Hematopoietic multipotent progenitor cell treated with erythropoietin and hydrocortisone succinate and interleukin-3 and kit ligand, for 8 days (in vitro differentiated cells): ENCODE results near the gene WNK3.
"Not testable (repeated sequence)": the region's sequence is repeated elsewhere in the genome, so short reads cannot be mapped to it uniquely, and the experiment has no call there.

ENCODE experiments used
- DNase-seq: peaks from one replicate; pipeline ENCODE4 v3.0.0-alpha.2; 2015

The WNK3 gene

DNA sequence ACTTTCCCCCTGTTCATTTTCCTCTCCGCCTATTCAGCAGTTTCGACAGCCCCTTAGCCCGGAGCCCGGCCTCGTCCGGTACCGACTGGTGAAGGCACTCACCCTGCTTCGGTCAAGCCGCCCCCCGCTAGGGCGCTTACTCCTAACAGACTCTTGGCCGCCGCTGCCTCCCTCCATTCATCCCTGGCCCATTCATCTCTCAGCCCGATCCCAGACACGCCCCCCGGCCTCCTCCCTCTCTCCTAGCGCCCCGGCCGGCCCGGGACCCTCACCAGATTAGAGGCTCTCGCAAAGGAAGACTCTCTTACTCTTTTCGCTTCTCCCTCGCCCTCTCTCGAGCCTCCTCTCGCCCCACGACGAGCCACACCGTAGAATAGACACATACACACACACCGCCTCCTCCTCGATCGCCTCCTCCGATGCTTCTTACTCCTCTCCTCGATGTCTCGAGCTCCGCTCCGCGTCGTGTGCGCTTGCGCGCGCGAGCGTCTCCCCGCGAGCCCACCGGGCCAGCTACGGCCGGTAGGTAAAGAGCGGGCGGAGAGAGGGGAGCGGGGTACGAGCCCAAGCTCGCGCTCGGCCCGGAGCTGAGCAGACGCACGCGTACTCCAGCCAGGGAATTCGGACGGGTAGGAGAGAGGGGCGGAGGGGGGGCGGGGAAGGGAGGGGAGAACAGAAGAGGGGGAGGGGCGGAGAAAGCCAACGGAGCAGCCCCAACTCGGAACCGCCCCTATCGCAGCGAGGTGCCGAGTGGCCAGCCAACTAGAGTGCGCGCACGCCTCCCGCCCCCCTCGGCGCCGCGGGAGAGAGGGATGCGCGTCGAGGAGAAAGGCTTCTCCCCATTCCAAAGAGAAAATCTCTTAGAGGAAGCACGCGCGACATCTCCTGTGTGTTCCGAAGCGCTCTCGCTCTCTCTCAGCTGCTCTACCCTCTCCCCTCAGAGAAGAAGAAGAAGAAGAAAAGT lies at the start of gene WNK3:
Gene WNK3, minus strand, starts transcription at position 633 of the 964 bp plus-strand sequence.
- DNase-seq, result peak; percentile 36

- no peak for DNase-seq
Observed at GRCh38 chrX:54407266-54407665, 49.4 kb upstream of the WNK3 start.

DNA sequence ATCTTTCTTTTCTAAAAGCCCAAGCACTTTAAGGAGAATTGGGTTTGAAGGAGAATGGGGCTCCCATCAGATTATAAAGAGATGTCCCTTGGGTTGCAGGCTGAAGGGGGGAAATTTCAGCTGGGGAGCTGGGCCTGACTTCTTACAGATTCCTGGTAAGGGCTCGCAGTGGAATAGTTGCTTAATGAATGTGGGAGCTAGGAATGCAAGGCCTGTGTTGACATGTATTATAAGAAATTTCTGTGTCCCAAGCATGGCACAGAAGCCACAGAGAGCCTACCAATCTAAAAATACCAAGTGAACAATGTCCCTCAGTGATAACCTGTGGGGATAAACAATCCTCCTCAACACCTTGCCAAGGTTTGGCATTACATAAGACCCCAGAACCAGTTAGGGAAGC lies 39.3 kb upstream of the WNK3 start:
- DNase-seq, result no peak

DNA sequence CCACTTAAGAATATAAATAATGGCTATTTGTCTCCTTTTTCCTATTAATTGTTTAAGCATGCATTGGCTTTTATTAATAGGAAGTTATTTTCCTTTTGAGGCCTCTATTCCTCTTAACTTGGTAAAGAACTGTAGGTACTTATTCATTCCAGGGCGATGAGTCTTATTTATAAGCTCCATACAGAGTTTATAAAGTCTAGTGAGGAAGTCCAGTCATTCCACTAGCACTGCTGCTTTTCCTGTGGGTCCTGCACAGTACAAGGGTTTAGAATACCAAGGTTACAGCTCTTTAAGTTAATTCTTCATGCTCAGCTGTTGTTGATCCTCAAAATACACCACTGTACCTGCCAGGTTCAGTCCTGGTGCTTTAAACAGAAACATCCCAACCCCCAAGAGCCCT lies 28.5 kb upstream of the WNK3 start:
- DNase-seq, result no peak

DNA sequence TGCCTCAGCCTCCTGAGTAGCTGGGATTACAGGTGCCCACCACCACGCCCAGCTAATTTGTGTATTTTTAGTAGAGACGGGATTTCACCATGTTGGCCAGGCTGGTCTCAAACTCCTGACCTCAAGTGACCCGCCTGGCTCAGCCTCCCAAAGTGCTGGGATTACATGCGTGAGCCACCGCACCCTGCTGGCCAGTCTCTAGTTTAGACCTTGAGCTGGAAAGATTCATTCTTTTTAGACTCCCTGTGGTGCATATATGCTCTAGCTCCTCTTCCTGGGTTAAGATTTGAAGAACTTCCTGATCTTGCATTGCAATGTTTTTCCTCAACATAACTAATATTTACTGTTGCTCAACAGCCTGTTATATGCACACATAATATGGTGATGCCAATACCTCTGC lies 26.8 kb upstream of the WNK3 start:
- DNase-seq, result not testable (repeated sequence)

DNA sequence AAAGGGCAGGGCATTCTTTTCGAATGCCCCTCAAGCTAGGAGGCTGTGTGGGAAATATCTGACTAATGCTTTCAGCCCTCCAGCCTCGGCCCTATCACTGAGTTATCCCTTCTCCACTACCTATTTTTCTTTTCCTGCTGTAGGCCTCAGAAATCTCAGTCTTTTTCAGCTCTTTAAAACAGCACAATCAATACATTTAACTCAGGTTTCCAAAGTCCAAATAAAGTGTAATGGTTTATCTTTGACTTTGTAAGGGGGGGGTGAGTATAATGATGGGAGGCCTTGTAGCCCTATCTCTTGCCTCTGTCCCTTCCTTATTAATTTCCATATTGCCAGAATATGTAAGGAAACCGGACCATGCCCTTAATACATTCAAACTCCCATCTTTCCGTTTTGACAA lies 1.6 kb upstream of the WNK3 start:
- DNase-seq, result no peak

- DNase-seq, result peak; percentile 24
Observed at GRCh38 chrX:54358424-54359211, 772 bp upstream of the WNK3 start.

GRCh38 chrX:54352677-54353076 lies 5.2 kb downstream of the WNK3 start:
- DNase-seq, result no peak

- not testable (repeated sequence) for DNase-seq
Observed at GRCh38 chrX:54337383-54337782, 20.5 kb downstream of the WNK3 start.

GRCh38 chrX:54325077-54325476 lies 32.8 kb downstream of the WNK3 start:
- DNase-seq, result no peak

GRCh38 chrX:54320067-54320466 lies 37.8 kb downstream of the WNK3 start:
- no peak for DNase-seq

DNA sequence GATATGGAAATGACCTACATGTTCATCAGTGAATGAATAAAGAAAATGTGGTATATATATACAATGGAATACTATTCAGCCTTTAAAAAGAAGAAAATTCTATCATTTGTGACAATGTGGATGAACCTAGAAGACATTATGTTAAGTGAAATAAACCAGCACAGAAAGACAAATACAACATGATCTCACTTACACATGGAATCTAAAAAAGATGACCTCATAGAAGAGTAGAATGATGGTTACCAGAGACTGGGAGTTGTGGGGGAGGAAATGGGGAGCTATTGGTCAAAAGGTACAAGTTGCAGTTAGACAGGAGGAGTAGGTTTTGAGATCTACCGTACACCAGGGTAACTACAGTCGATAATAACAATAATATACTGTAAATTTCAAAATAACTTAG lies 51.5 kb downstream of the WNK3 start:
- no peak for DNase-seq

- DNase-seq, result no peak
Observed at GRCh38 chrX:54301516-54301915, 56.3 kb downstream of the WNK3 start.

- DNase-seq, result no peak
Observed at GRCh38 chrX:54294306-54294705, 63.5 kb downstream of the WNK3 start.

- DNase-seq, result no peak
Observed at GRCh38 chrX:54292755-54293154, 65.1 kb downstream of the WNK3 start.

- no peak for DNase-seq
Observed at GRCh38 chrX:54291758-54292157, 66.1 kb downstream of the WNK3 start.

DNA sequence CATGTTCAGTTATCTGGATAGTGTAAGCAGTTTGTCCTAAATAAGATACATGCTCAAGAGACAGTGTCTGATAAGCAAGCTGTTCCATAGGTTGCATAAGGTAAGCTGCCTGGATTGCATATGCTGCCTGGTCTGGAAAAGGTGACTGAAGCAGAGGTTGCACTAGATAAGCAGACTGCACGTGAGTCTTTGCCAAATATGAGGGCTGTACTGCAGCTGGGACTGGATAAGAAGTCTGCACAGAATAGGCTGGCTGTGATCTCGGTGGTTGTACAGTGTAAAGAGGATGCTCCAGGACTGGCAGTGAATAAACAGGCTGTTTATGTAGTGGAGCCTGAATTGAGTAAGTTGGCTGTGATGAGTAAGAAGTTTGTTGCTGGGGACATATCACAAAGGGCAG lies 68.9 kb downstream of the WNK3 start:
- peak; percentile 63 for DNase-seq

DNA sequence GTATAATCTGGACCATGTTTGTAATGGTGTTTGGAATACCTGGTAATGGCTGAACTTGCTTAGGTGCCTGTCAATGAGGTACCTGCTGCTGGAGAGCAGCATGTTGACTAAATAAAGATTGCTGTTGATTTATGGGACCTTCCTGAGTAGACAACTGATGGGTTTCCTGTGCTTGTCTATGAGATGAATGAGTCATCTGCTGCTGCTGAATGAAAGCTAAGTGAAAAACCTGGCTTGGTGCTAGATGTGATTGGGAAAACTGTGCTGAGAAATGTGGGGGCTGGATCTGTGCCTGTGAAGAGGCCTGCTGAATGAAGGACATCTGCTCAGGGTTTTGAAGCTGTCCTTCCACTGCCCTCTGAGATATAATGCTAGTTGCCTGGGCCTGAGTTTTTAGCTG lies 69.6 kb downstream of the WNK3 start:
- DNase-seq, result no peak

- no peak for DNase-seq
Observed at GRCh38 chrX:54281676-54282075, 76.2 kb downstream of the WNK3 start.

GRCh38 chrX:54280466-54280865 lies 77.4 kb downstream of the WNK3 start:
- no peak for DNase-seq

GRCh38 chrX:54271664-54272063 lies 86.2 kb downstream of the WNK3 start:
- no peak for DNase-seq

DNA sequence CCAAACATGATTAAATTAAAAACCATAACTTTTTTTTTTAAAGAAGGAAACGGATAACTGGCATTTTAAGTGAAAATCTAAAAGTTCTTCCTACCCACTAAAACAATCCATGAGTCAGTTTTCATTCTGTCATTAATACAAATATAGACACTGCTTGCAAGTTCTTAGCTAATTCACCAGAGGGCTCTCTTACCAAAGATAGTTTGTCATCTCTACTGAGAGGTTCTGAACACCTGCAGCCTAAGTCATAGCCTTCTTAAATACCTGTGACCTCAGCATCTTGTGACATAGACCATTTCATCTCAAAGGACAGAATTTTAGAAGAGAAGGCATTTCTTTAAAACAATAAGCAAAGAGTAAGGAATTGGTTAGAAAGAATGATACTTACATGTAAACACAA lies 109.5 kb downstream of the WNK3 start:
- DNase-seq, result peak; percentile 10

DNA sequence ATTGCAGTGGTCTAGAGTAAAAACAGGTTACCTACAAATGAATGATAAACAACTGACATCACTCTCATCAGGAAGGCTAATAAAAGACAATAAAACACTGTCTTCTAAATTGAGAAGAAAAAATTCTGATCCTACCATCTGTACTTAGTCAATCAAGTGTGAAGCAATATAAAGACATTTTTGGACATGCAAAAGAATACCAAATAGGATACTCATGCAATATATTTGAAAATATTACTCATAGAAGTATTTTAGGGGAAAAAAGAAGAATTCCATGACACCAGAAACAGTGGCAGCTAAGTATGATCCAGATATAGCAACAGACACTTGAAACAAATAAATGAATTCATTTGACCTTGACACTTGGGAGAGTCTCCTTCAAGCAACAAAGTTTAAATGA lies 111.0 kb downstream of the WNK3 start:
- DNase-seq, result no peak

DNA sequence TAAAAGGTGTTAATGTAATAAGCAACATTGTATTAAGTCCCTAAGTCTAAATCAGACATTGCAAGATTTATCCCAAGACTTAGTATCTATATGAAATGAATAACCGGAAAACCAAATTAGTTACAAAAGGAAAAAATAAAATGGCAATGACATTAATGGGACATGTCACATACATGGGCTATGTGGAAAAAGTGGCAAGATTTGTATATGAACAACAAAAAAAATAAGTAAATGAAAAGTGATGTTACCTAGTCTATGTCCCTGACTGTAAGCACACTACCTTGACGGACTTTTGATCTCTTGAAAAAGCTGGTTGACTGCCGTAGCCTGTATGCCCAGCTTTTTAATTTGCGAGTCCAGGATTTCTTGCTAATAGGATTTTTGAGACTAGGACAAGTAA lies 119.3 kb downstream of the WNK3 start:
- DNase-seq, result no peak
